Glomerular visceral epithelial cell (primary cell): ENCODE results near the gene RASAL2.
"Not testable (repeated sequence)": the region's sequence is repeated elsewhere in the genome, so short reads cannot be mapped to it uniquely, and the experiment has no call there.

Source experiments
- DNase-seq: peaks from one replicate; pipeline ENCODE4 v3.0.0-alpha.2; 2016; ENCODE audit errors: extremely low spot score

The RASAL2 gene

GRCh38 chr1:178161516-178161915 lies 67.6 kb downstream of the RASAL2 start:
- DNase-seq, result no peak

DNA sequence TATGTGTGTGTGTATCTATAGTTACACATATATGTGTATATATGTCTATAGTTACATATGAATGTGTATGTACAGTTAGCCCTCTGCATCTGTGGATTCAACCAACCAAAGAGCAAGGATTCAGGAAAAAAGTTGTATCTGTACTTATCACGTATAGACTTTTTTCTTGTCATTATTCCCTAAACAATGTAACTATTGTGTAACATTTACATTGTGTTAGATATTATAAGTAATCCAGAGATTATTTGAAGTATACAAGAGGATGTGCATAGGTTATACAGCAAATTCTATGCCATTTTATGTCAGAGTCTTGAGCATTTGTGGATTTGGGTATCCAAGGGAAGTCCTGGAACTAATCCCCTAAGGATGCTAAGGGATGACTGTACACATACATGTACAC lies 71.3 kb downstream of the RASAL2 start:
- no peak for DNase-seq

DNA sequence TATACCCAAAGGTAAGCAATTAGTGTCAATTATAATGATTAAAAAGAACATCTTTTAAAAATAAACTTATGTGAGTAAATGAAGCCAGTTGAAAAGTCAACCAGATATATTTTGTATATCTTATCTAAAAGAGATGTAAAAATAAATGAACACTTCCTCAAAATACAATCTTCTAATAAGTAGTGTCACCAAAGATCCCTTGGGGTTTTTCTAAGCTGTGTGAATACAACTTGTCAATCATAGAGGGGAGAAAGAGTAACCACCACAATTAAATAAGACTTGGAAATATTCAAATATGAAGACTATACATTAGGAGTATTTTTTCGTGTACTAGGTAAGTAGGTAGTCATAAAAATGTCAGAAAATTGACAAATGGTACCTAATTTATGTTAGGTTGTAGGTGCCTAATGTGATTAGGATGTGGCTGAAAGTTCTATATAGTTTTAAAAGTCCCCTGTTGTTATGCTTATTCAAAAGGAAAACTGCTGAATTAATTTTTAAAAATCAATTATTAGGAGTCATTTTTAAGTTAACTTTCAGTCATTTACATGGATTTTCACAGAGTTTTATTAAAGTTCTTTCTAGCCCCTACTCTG lies 72.6 kb downstream of the RASAL2 start:
- no peak for DNase-seq

- DNase-seq, result peak; percentile 55
Observed at GRCh38 chr1:178168536-178168935, 74.6 kb downstream of the RASAL2 start.

GRCh38 chr1:178169649-178170048 lies 75.7 kb downstream of the RASAL2 start:
- no peak for DNase-seq

DNA sequence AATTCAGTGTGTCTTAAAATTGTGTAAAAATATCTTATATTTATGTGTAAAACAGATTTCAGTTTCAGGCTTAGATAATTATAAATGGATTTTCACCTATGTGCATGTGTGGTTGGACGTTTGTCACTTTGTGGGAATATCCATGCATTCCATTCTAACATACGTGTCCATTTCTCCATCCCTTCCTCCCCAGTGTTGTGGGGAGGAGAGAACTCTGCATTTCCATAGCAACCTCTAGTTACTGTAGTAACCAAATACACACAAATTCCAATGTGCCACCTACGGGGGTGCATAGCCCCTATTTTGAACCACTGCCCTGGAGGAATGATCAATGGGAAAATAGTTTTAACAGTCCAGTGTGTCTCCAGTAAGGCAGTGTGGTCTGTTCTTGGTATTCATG lies 79.0 kb downstream of the RASAL2 start:
- peak; percentile 90 for DNase-seq

DNA sequence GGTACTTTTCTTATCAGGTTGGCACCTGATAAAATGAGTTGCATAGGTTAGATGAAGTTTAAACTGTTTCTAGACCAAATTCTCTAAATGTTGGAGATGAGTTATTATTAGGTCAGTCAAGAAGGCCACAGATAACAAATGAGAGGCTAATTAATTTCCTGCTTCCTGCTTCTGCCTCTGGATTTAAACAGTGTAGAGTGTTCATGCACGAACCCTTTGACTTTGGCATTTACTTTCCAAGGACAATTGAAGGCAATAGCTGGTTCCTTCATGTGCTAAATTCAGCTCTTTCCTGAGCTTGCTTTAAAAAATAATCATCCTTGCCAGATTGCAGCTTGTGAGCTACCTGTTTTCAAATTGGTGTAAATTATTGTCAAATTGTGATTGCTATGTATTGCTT lies 80.6 kb downstream of the RASAL2 start:
- DNase-seq, result no peak

- DNase-seq, result no peak
Observed at GRCh38 chr1:178180405-178180804, 86.5 kb downstream of the RASAL2 start.

DNA sequence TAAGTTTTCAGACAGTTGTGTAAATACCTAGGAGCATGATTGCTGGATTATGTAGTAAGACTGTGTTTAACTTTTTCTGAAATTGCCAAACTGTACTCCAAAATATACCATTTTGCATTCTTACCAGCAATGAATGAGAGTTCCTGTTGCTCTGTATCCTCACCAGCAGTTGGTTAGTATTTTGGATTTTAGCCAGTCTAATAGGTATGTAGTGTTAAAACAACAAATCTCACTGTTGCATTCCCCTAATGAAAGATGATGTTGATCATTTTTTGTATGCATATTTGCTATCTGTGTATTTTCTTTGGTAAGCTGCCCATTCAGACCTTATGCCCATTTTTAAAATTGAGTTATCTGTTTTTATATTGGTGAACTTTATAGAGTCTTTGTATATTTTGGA lies 89.9 kb downstream of the RASAL2 start:
- DNase-seq, result no peak

DNA sequence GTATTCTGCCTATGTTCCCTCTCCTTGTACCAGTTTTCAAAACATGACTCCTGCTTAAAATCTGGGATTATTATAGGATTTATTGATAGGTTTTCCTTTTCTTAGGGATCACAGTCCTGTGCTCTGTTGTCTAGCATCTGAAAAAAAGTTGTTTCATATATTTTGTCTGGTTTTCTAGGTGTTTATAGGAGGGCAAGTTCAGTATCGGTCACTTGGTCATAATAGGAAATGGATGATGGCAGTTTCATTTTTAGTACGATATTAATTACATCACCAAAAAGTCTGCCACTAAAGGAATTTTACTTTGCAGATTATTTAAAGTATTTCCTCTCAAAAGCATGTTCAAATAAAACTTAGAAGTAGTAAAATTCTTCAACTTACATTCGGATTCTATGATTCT lies 94.4 kb downstream of the RASAL2 start:
- no peak for DNase-seq

- DNase-seq, result peak; percentile 50
Observed at GRCh38 chr1:178189814-178190213, 95.9 kb downstream of the RASAL2 start.

DNA sequence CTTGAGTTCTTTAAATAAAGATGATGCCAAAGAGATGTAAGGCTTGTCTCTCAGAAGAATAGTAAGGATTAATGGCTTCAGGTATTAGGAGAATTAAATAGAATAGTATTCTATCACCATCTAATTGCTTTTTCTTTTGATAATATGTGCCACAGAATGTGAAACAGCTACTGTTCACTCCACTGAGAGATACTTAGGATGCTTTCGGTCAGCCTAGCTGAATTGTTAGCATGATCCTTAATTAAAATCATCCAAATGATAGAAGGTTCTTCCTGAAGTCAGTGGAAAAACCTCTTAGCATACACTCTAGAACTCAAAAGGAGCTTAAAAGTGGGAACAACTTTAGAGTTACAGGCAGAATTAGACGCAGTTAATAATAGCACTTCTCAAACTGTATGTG lies 97.0 kb downstream of the RASAL2 start:
- DNase-seq, result no peak

GRCh38 chr1:178192686-178193085 lies 98.8 kb downstream of the RASAL2 start:
- DNase-seq, result peak; percentile 78

DNA sequence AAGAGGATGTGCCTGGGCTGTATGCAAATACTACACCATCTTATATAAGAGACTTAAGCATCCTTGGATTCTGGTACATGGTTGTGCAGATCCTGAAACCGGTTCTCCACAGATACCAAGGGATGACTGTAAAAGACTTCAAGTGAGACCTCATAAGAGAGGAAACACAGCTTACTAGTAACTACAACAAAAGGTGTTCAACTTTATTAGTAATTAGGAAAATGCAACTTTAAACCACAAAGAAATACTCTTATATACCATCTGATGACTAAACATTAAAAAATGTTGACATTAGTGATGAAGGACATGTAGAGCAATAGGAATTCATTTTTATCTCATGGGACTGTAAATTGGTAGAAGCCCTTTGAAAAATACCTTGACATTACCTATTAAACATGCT lies 102.7 kb downstream of the RASAL2 start:
- DNase-seq, result peak; percentile 6

GRCh38 chr1:178202095-178202494 lies 108.2 kb downstream of the RASAL2 start:
- DNase-seq, result not testable (repeated sequence)

DNA sequence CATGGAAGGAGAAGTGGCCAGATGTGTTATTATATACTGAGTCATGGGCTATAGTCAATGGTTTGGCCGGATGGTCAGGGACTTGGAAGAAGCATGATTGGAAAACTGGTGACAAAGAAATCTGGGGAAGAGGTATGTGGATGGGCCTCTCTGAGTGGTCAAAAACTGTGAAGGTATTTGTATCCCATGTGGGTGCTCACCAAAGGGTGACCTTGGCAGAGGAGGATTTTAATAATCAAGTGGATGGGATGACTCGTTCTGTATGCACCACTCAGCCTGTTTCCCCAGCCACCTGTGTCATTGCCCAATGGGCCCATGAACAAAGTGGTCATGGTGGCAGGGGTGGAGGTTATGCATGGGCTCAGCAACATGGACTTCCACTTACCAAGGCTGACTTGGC lies 108.6 kb downstream of the RASAL2 start:
- DNase-seq, result peak; percentile 12

DNA sequence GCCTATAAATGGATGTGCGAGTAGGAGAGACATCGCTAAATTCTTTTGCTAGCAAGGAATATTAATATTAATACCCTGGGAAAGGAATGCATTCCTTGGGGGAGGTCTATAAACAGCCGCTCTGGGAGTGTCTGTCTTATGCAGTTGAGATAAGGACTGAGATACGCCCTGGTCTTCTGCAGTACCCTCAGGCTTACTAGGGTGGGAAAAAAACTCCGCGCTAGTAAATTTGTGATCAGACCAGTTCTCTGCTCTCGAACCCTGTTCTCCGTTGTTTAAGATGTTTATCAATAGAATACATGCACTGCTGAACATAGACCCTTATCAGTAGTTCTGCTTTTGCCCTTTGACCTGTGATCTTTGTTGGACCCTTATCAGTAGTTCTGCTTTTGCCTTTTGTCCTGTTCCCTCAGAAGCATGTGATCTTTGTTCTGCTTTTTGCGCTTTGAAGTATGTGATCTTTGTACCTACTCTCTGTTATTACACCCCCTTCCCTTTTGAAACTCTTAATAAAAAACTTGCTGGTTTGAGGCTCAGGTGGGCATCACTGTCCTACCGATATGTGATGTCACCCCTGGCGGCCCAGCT lies 114.5 kb downstream of the RASAL2 start:
- not testable (repeated sequence) for DNase-seq

- DNase-seq, result no peak
Observed at GRCh38 chr1:178209935-178210334, 116.0 kb downstream of the RASAL2 start.

- DNase-seq, result no peak
Observed at GRCh38 chr1:178218550-178218949, 124.6 kb downstream of the RASAL2 start.

- DNase-seq, result no peak
Observed at GRCh38 chr1:178220094-178220493, 126.2 kb downstream of the RASAL2 start.

- DNase-seq, result no peak
Observed at GRCh38 chr1:178223289-178223688, 129.4 kb downstream of the RASAL2 start.

GRCh38 chr1:178224358-178224757 lies 130.5 kb downstream of the RASAL2 start:
- DNase-seq, result no peak

GRCh38 chr1:178230881-178231409 lies 137.0 kb downstream of the RASAL2 start:
- DNase-seq, result no peak

- no peak for DNase-seq
Observed at GRCh38 chr1:178232108-178232507, 138.2 kb downstream of the RASAL2 start.
